K562 (cell line): Measurements from ENCODE around the gene GALNT18. TPM values are rescaled to one million over a fixed set of nuclear protein-coding genes. Genes with fewer than 3 reads are reported as not detected.

Source experiments
- ATAC-seq: fragments of 200-7000 bp; cut with Tn5 transposase; 3 replicates; pipeline ENCODE4 v1.9.1; 2020; ENCODE audit warnings: moderate library complexity
- BruUV-seq: library from RNA; stranded (reverse); fragments of 400-500 nt; replicated peaks from 2 replicates; lab custom pipeline; 2021; lab: Mats Ljungman, UMichigan
- CTCF ChIA-PET: fragments of 300-600 bp; formaldehyde crosslinking; extraction: SDS; loops from one replicate; lab custom pipeline; 2021; ENCODE audit warnings: low intra/inter-chr PET ratio; lab: Yijun Ruan, JAX
- POLR2A ChIA-PET: fragments of 300-600, 350-650 bp; sonication (Branson Sonifier 250); formaldehyde crosslinking; extraction: SDS; loops from one replicate; lab custom pipeline; 2021; ENCODE audit warnings: antibody characterized with exemption, inconsistent platforms; lab: Yijun Ruan, JAX
- DNase-seq, 4 experiments: peaks; one replicate each; pipeline versions ENCODE4 v3.0.0 to v3.0.0-alpha.2; 2011 to 2018; ENCODE audit warnings: low spot score in 3 of 4, mixed read lengths in 3 of 4; ENCODE audit errors: extremely low read depth in 1 of 4
- FAIRE-seq: peaks from 2 replicates; lab custom pipeline; 2011; peaks lifted over from hg19 to GRCh38; lab: Jason Lieb, UNC
- H2AFZ ChIP-seq: 2 replicates; pipeline ENCODE4 v1.6.0; 2011; ENCODE audit warnings: low read depth, low read length, control low read depth, inconsistent platforms
- H3K27ac ChIP-seq: fragments of 200-600 bp; 3 replicates; pipeline ENCODE4 v1.8.0; 2011; ENCODE audit warnings: low read depth, mild to moderate bottlenecking, control low read depth, inconsistent platforms, low read length, moderate library complexity, mixed read lengths; ENCODE audit errors: extremely low read depth
- H3K27me3 ChIP-seq, 2 experiments: fragments of 300-600 bp in 1 of 2; 2 replicates in 1 of 2; 3 replicates in 1 of 2; pipeline versions ENCODE4 v1.6.0 to v1.8.0; 2011; ENCODE audit warnings: inconsistent platforms in 2 of 2, low read length in 2 of 2, mild to moderate bottlenecking in 1 of 2, mixed read lengths in 1 of 2, moderate library complexity in 1 of 2; ENCODE audit not compliant: control insufficient read depth in 2 of 2, insufficient read depth in 2 of 2
- H3K36me3 ChIP-seq: fragments of 300-600 bp; 3 replicates; pipeline ENCODE4 v1.8.0; 2011; ENCODE audit warnings: mild to moderate bottlenecking, low read length, inconsistent platforms; ENCODE audit not compliant: control insufficient read depth, insufficient read depth
- H3K4me1 ChIP-seq, 2 experiments: fragments of 200-600 bp in 1 of 2; replicated peaks in 1 of 2; 2 replicates in 1 of 2; 3 replicates in 1 of 2; pipeline versions ENCODE4 v1.5.1 to v1.8.0; 2011; ENCODE audit warnings: inconsistent platforms in 2 of 2, low read length in 2 of 2, mild to moderate bottlenecking in 1 of 2, mixed read lengths in 1 of 2, moderate library complexity in 1 of 2; ENCODE audit not compliant: control insufficient read depth in 2 of 2, insufficient read depth in 2 of 2
- H3K4me2 ChIP-seq: 2 replicates; pipeline ENCODE4 v1.6.1; 2011; ENCODE audit warnings: low read length, control low read depth, inconsistent platforms, mixed read lengths; ENCODE audit not compliant: insufficient read depth
- H3K4me3 ChIP-seq: fragments of 200-600 bp; sonication (generic), shearing (Covaris generic); 2 replicates; pipeline ENCODE4 v1.5.1; 2016; ENCODE audit warnings: control low read depth, inconsistent platforms
- H3K79me2 ChIP-seq: fragments of 200-600 bp; 3 replicates; pipeline ENCODE4 v1.8.0; 2011; ENCODE audit warnings: low read length, inconsistent platforms; ENCODE audit not compliant: control insufficient read depth, insufficient read depth
- H3K9ac ChIP-seq, 2 experiments: 2 replicates each; pipeline versions ENCODE4 v1.6.0 to v1.6.1; 2011; ENCODE audit warnings: low read depth in 2 of 2, low read length in 2 of 2, control low read depth in 1 of 2, inconsistent platforms in 1 of 2, mild to moderate bottlenecking in 1 of 2, mixed read lengths in 1 of 2; ENCODE audit not compliant: insufficient read depth in 1 of 2
- H3K9me1 ChIP-seq: one replicate; pipeline ENCODE4 v1.6.0; 2011; ENCODE audit warnings: inconsistent platforms, mild to moderate bottlenecking, low read length, moderate library complexity; ENCODE audit not compliant: control insufficient read depth, insufficient read depth
- H3K9me3 ChIP-seq: replicated peaks from 2 replicates; pipeline ENCODE4 v1.5.1; 2011; ENCODE audit warnings: low read depth, low read length, inconsistent platforms; ENCODE audit not compliant: control insufficient read depth, insufficient read depth
- H4K20me1 ChIP-seq: replicated peaks from 2 replicates; pipeline ENCODE4 v1.6.1; 2011; ENCODE audit warnings: low read length, inconsistent platforms, mixed read lengths; ENCODE audit not compliant: control insufficient read depth, insufficient read depth
- CC2D1A ChIP-seq: fragments of 450-650 bp; IDR thresholded peaks from 2 replicates; pipeline ENCODE4 v1.6.1; 2017; ENCODE audit warnings: mild to moderate bottlenecking
- FIP1L1 ChIP-seq: fragments of 200-400 bp; formaldehyde crosslinking; IDR thresholded peaks from 2 replicates; pipeline ENCODE4 v1.6.1; 2018; ENCODE audit warnings: mild to moderate bottlenecking, low read depth, low read length; ENCODE audit not compliant: poor library complexity, severe bottlenecking
- HDAC3 ChIP-seq: fragments of 450-650 bp; IDR thresholded peaks from 2 replicates; pipeline ENCODE4 v1.6.1; 2018; ENCODE audit warnings: borderline replicate concordance, mild to moderate bottlenecking, moderate library complexity; ENCODE audit not compliant: partially characterized antibody
- KLF1 ChIP-seq: fragments of 450-650 bp; IDR thresholded peaks from 2 replicates; pipeline ENCODE4 v1.6.1; 2016; ENCODE audit warnings: missing genetic modification characterization, missing compliant biosample characterization
- TCF3 ChIP-seq: sonication (generic); formaldehyde crosslinking; IDR thresholded peaks from 2 replicates; pipeline ENCODE4 v1.4.0; 2020; ENCODE audit warnings: mild to moderate bottlenecking, missing genetic modification reagents
- TRIM24 ChIP-seq, 2 experiments: fragments of 450-650 bp; IDR thresholded peaks; 2 replicates each; pipeline ENCODE4 v1.6.1; 2016
- ZBTB9 ChIP-seq: fragments of 450-650 bp; formaldehyde crosslinking; IDR thresholded peaks from 2 replicates; pipeline ENCODE4 v1.4.0; 2020; ENCODE audit warnings: mild to moderate bottlenecking, moderate library complexity
- ZNF318 ChIP-seq, 2 experiments: fragments of 450-650 bp; IDR thresholded peaks; 2 replicates each; pipeline ENCODE4 v1.6.1; 2016; ENCODE audit warnings: mild to moderate bottlenecking in 2 of 2, borderline replicate concordance in 1 of 2, low read depth in 1 of 2, moderate library complexity in 1 of 2
- ZNF398 ChIP-seq: fragments of 250-450 bp; sonication (Bioruptor Pico); IDR thresholded peaks from 2 replicates; pipeline ENCODE4 v1.8.0; 2021; ENCODE audit warnings: moderate library complexity, mild to moderate bottlenecking, inconsistent platforms
- WGBS: fragments of 100-300 bp; shearing (Covaris generic); methylation state at CpG from one replicate; pipeline ENCODE4 v1.1.6; 2016; ENCODE audit warnings: low coverage, mixed read lengths; ENCODE audit not compliant: insufficient coverage; ENCODE audit errors: missing lambda C conversion rate; 5-methylcytosine and 5-hydroxymethylcytosine counted together
- in situ Hi-C: fragments of 300-500 bp; cut with MboI; formaldehyde crosslinking; loops from 4 replicates; pipeline ENCODE4 v1.15.0; 2018; ENCODE audit warnings: inconsistent platforms, mixed read lengths
- intact Hi-C: fragments of 100-400 bp; cut with micrococcal nuclease; formaldehyde crosslinking; loops from 2 replicates; pipeline ENCODE4 v1.14.2; 2022
- polyA plus RNA-seq, 8 experiments: library from polyadenylated mRNA; depleted of rRNA in 4 of 8; stranded (reverse) in 5 of 8; unstranded in 3 of 8; fragments of >200 nt; fragmentation: Nextera tagmentation in 2 of 8; fragmentation: Illumina TruSeq in 1 of 8; extraction: Ambion mirVana in 2 of 8; extraction: Trizol in 1 of 8; gene quantifications; 2 replicates each; pipeline versions ENCODE4 v1.2.1 to v1.2.3, GENCODE V29; 2011 to 2014; ENCODE audit warnings: inconsistent platforms in 1 of 8, missing spikeins in 1 of 8
- total RNA-seq, 7 experiments: library from RNA; depleted of rRNA in 6 of 7; stranded (reverse); fragments of >200 nt in 6 of 7; fragmentation: Illumina TruSeq in 2 of 7; extraction: Trizol in 2 of 7; gene quantifications; 2 replicates each; pipeline versions ENCODE4 v1.2.1 to v1.2.3, GENCODE V29; 2011 to 2021; ENCODE audit warnings: low replicate concordance in 1 of 7

Gene GALNT18
- total and polyA plus RNA-seq, 9 of the 15 experiments (the other 6 are each of a cell fraction or from before 2014, with no cell fraction given), result not detected

GRCh38 chr11:11373934-11374333 lies 247.9 kb downstream of the GALNT18 start (continued):
- TF ChIP-seq ZNF398 (CRISPR knock-in tag), result no peak

- Histone ChIP-seq H3K27ac (no peak overlapping the region), H3K79me2 (no peaks in the 10 kb centered on the region), H3K4me2 (no peak overlapping the region), H3K4me1 (no peaks in the 10 kb centered on the region), H3K9me1 (no peaks in the 10 kb centered on the region), H3K36me3 (no peaks in the 10 kb centered on the region), H2AFZ (no peak overlapping the region), H4K20me1 (no peaks in the 10 kb centered on the region), H3K9ac (no peak overlapping the region), H3K4me3 (no peak overlapping the region), H3K9me3 (no peaks in the 10 kb centered on the region), H3K27me3 (peaks cover 0 to 19% of the 10 kb centered on the region in 2 experiments; a peak in 3 of 5 replicates)
- ATAC-seq (no peak), DNase-seq (no peak), FAIRE-seq (no peak)
- in situ Hi-C loops, result no loop called here
- ChIA-PET CTCF (no interaction called here), POLR2A (no interaction called here)
- WGBS, result 0% methylated on average over 8 of the region's 8 CpGs
- intact Hi-C loops, result no loop called here
- no TSS peak for BruUV-seq
- TF ChIP-seq ZBTB9 (no peak), KLF1 (tag) (no peak), HDAC3 (no peak), TCF3 (no peak), ZNF318 (IDR thresholded peaks at IDR 0.05; ENCODE audit: borderline replicate concordance in 1 of 2, low read depth in 1 of 2) (no peak), TRIM24 (IDR thresholded peaks at IDR 0.05) (no peak), CC2D1A (no peak), FIP1L1 (no peak)
These were observed 249.3 kb downstream of the GALNT18 start for GRCh38 chr11:11372461-11372860.
